PC-3 (cell line): ENCODE results near the gene YBX2. TPM values are rescaled to one million over a fixed set of nuclear protein-coding genes. Genes with fewer than 3 reads are reported as not detected.
A peak's percentile ranks its signal among the peaks of the same experiment; 100 is the strongest.

Experiments
- ATAC-seq: fragments of 200-7000 bp; cut with Tn5 transposase; 2 replicates; pipeline ENCODE4 v1.9.1; 2020; ENCODE audit warnings: mild to moderate bottlenecking, moderate library complexity
- BruUV-seq: library from RNA; stranded (reverse); fragments of 400-500 nt; replicated peaks from 2 replicates; lab custom pipeline; 2021; lab: Mats Ljungman, UMichigan
- CTCF ChIA-PET: fragments of 300-600 bp; sonication (Branson Sonifier 250); formaldehyde crosslinking; loops from one replicate; lab custom pipeline; 2022; ENCODE audit warnings: antibody characterized with exemption; lab: Charles Lee
- POLR2A ChIA-PET: fragments of 300-600 bp; sonication (Branson Sonifier 250); formaldehyde crosslinking; loops from one replicate; lab custom pipeline; 2022; ENCODE audit warnings: antibody characterized with exemption; ENCODE audit not compliant: unreplicated experiment; lab: Charles Lee
- DNase-seq: peaks from one replicate; pipeline ENCODE4 v3.0.0-alpha.2; 2015
- H2AFZ ChIP-seq: fragments of 300-600 bp; sonication (generic); 2 replicates; pipeline ENCODE4 v1.6.0; 2016; ENCODE audit warnings: antibody characterized with exemption, low read length
- H3F3A ChIP-seq: fragments of 300-600 bp; sonication (generic); one replicate; pipeline ENCODE4 v1.6.0; 2017; ENCODE audit warnings: antibody characterized with exemption, low read length, control low read depth, mild to moderate bottlenecking; ENCODE audit not compliant: unreplicated experiment
- H3K27ac ChIP-seq: fragments of 300-600 bp; sonication (generic); 2 replicates; pipeline ENCODE4 v1.5.1; 2016; ENCODE audit warnings: mild to moderate bottlenecking, low read length
- H3K27me3 ChIP-seq: fragments of 300-600 bp; sonication (generic); 2 replicates; pipeline ENCODE4 v1.6.1; 2016; ENCODE audit warnings: low read length, mixed read lengths
- H3K36me3 ChIP-seq: fragments of 300-600 bp; sonication (generic); 2 replicates; pipeline ENCODE4 v1.6.1; 2016; ENCODE audit warnings: low read depth, mixed run types, low read length, mixed read lengths
- H3K4me1 ChIP-seq: fragments of 300-600 bp; sonication (generic); 2 replicates; pipeline ENCODE4 v1.5.1; 2016; ENCODE audit warnings: low read length; ENCODE audit not compliant: insufficient read depth
- H3K4me2 ChIP-seq: fragments of 300-600 bp; sonication (generic); 2 replicates; pipeline ENCODE4 v1.6.0; 2016; ENCODE audit warnings: low read length
- H3K4me3 ChIP-seq: fragments of 300-600 bp; sonication (generic); 2 replicates; pipeline ENCODE4 v1.5.1; 2016; ENCODE audit warnings: mild to moderate bottlenecking, low read length, mixed read lengths
- H3K79me2 ChIP-seq: fragments of 300-600 bp; sonication (generic); 2 replicates; pipeline ENCODE4 v1.6.1; 2017; ENCODE audit warnings: low read length, mixed read lengths
- H3K9ac ChIP-seq: fragments of 300-600 bp; sonication (generic); 2 replicates; pipeline ENCODE4 v1.6.0; 2016; ENCODE audit warnings: mild to moderate bottlenecking, low read length
- H3K9me2 ChIP-seq: fragments of 300-600 bp; sonication (generic); replicated peaks from 2 replicates; pipeline ENCODE4 v1.6.1; 2016; ENCODE audit warnings: mixed run types, low read length, mixed read lengths
- H3K9me3 ChIP-seq: fragments of 300-600 bp; sonication (generic); 2 replicates; pipeline ENCODE4 v1.6.1; 2016; ENCODE audit warnings: low read length, mixed read lengths
- H4K20me1 ChIP-seq: fragments of 300-600 bp; sonication (generic); 2 replicates; pipeline ENCODE4 v1.6.1; 2016; ENCODE audit warnings: low read length, mixed read lengths
- CTCF ChIP-seq: fragments of 300-600 bp; sonication (generic); conservative IDR thresholded peaks from 2 replicates; pipeline ENCODE4 v1.5.1; 2017; ENCODE audit warnings: antibody characterized with exemption, low read depth, mild to moderate bottlenecking, low read length
- EZH2 ChIP-seq: fragments of 300-600 bp; sonication (generic); IDR thresholded peaks from one replicate; pipeline ENCODE4 v1.6.1; 2017; ENCODE audit warnings: antibody characterized with exemption, mild to moderate bottlenecking, low read length; ENCODE audit not compliant: unreplicated experiment
- EZH2phosphoT487 ChIP-seq: fragments of 300-600 bp; sonication (generic); IDR thresholded peaks from 2 replicates; pipeline ENCODE4 v1.6.1; 2018; ENCODE audit warnings: mild to moderate bottlenecking, antibody characterized with exemption, low read length, borderline replicate concordance
- intact Hi-C: fragments of 100-400 bp; cut with micrococcal nuclease; formaldehyde crosslinking; loops from 2 replicates; pipeline ENCODE4 v1.9.0; 2023
- total RNA-seq: library from RNA; depleted of rRNA; stranded (reverse); fragments of >200 nt; gene quantifications from 2 replicates; pipeline ENCODE4 v1.2.3, GENCODE V29; 2014

YBX2 gene
- total RNA-seq, 1 experiment from 2014 or later, result 1.1 TPM

- TF ChIP-seq CTCF (peak; percentile 80), EZH2phosphoT487 (no peak)
- Histone ChIP-seq H3K79me2 (no peaks in the 10 kb centered on the region), H3K9me2 (no peaks in the 10 kb centered on the region), H3K27me3 (no peaks in the 10 kb centered on the region), H3K4me3 (peak overlapping the region; percentile 71), H4K20me1 (no peaks in the 10 kb centered on the region), H3K9me3 (no peaks in the 10 kb centered on the region), H3K9ac (peak overlapping the region; percentile 64), H3F3A (no peaks in the 10 kb centered on the region), H3K4me2 (peak overlapping the region; percentile 100), H3K4me1 (peaks cover 10% of the 10 kb centered on the region), H3K27ac (peak overlapping the region; percentile 50), H3K36me3 (no peaks in the 10 kb centered on the region), H2AFZ (peak overlapping the region; percentile 89)
- peak; percentile 76 for ATAC-seq
- intact Hi-C loops, result loop anchor here (1.0 to 2.0 kb wide), 4 partner anchors 16 to 65 kb away; partner anchors contain the start of gene ELP5
- peak; percentile 78 for DNase-seq
- CTCF ChIA-PET, result interaction anchor here (0.6 to 1.8 kb wide), 3 partner anchors 16 to 49 kb away, joined by 3 to 14 read pairs (median 4); no protein-coding TSS in a partner anchor
- POLR2A ChIA-PET, result interaction anchor here (0.5 to 0.6 kb wide), 2 partner anchors 16 to 205 kb away, joined by 4 to 5 read pairs; no protein-coding TSS in a partner anchor
- BruUV-seq, result no TSS peak
These were observed 13.8 kb downstream of the YBX2 start for GRCh38 chr17:7280519-7281073.

GRCh38 chr17:7279448-7279847 lies 15.0 kb downstream of the YBX2 start:
- BruUV-seq, result no TSS peak
- no peaks in the 10 kb centered on the region for H3F3A ChIP-seq
- TF ChIP-seq EZH2 (no peak), CTCF (no peak), EZH2phosphoT487 (no peak)
- CTCF ChIA-PET, result no interaction called here
- peaks cover 10% of the 10 kb centered on the region for H3K4me1 ChIP-seq
- H3K9me2 ChIP-seq, result no peaks in the 10 kb centered on the region
- H3K4me3 ChIP-seq, result no peak overlapping the region
- H3K36me3 ChIP-seq, result no peaks in the 10 kb centered on the region
- no peak overlapping the region for H3K9ac ChIP-seq
- no peaks in the 10 kb centered on the region for H3K79me2 ChIP-seq
- intact Hi-C loops, result no loop called here
- H2AFZ ChIP-seq, result no peak overlapping the region
- no peaks in the 10 kb centered on the region for H3K27me3 ChIP-seq
- H4K20me1 ChIP-seq, result no peaks in the 10 kb centered on the region
- ATAC-seq, result no peak
- H3K27ac ChIP-seq, result no peak overlapping the region
- POLR2A ChIA-PET, result no interaction called here
- DNase-seq, result no peak
- no peaks in the 10 kb centered on the region for H3K9me3 ChIP-seq
- no peak overlapping the region for H3K4me2 ChIP-seq

- Histone ChIP-seq H3K4me2 (no peak overlapping the region), H4K20me1 (no peaks in the 10 kb centered on the region), H3K27ac (no peak overlapping the region), H3F3A (no peaks in the 10 kb centered on the region), H3K36me3 (no peaks in the 10 kb centered on the region), H3K27me3 (no peaks in the 10 kb centered on the region), H3K4me1 (peaks cover 15% of the 10 kb centered on the region), H2AFZ (no peak overlapping the region), H3K79me2 (peaks cover 10% of the 10 kb centered on the region), H3K9ac (no peak overlapping the region), H3K4me3 (no peak overlapping the region), H3K9me3 (no peaks in the 10 kb centered on the region), H3K9me2 (no peaks in the 10 kb centered on the region)
- CTCF ChIA-PET, result no interaction called here
- DNase-seq (no peak), ATAC-seq (no peak; the same call in 1 of the 2 replicates)
- POLR2A ChIA-PET, result interaction anchor here (0.5 to 0.7 kb wide), 4 partner anchors 16 to 280 kb away, joined by 3 to 17 read pairs (median 4); partner anchors contain the start of gene SLC16A13
- intact Hi-C loops, result no loop called here
- BruUV-seq, result no TSS peak
- TF ChIP-seq EZH2 (no peak), CTCF (no peak), EZH2phosphoT487 (no peak)
These were observed 27.7 kb downstream of the YBX2 start for GRCh38 chr17:7266784-7267183.
